HG03196 (cell line): ENCODE data around the gene TIMM50.

Source experiments
- ATAC-seq: cut with Tn5 transposase; IDR thresholded peaks from one replicate; pipeline ENCODE4 v1.9.1; 2021; ENCODE audit not compliant: unreplicated experiment

The TIMM50 gene

DNA sequence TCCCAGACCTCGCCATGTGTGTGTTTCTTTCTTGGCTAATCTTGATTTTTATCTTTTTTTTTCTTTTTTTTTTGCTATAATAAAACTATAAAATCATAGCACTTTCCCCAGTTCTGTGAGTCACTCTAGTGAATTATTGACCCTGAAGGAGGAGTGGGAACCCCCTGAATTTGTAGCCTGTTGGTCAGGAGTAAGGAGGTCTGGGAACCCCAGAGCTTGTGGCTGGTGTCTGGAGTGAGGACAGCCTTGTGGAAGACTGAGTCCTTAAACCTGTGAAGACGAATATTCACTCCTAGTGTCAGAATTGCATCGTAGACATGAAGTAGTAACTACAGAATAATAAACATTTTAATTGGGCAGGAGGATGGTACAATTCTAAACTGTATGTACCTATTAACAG is 44.6 kb downstream of the TIMM50 start:
- ATAC-seq = no peak

DNA sequence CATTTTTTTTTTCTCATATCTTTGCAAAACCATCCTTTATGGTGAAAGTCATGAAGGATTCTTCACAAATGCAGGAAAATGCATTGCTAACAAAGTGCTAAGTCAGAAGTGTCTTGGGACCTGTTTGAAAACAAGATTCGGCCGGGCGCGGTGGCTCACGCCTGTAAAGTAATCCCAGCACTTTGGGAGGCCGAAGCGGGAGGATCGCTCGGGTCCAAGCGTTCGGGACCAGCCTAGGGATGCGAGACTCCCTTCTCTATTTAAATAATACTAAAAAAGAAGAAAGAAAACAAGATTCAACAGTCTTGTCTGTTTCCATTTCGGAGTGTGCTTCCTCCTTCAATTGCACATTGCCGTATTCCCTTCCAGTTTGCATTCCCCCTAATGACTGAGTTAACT is 51.2 kb downstream of the TIMM50 start:
- no peak for ATAC-seq

DNA sequence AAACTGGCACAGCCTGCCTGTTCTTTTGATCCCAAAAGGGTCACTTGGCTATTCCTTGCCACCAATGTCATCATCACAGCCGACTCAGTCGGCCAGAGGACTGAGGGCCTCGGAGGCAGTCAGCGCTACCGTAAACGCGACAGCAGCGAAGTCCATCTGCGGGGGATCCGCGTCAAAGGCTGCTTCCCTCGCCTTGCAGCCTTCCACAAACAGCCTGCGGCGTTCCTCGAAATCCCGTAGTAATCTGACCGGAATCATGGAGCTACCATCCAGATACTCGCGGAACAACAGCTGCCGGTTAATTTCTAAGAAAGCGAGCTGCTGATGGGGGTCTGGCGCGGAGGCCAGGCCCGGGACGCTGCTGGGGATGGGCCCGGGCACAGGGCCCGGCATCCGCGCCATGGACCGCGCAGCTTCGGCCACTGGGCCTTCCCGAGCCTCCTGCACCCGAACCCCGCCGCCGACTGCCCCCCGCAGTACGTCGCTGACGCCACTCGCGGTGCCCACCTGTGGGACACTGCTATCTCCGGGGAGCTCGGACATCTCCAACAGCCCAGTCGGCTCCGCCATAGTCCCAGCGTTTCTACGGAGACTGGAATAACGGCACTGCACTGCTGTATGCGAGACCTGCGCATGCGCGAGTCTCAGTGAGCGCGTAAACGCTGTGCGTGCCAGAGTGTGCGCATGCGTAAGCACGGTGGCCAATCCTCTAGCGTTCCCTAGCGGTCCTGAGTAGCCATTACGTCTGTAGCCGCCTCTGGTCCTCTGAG is 51.8 kb downstream of the TIMM50 start, which contains the start of gene EID2B:
TSS of gene EID2B (minus strand) at position 620 of the 770 bp plus-strand sequence. CDS start at position 570, 50 bp downstream.
- peak; percentile 86 for ATAC-seq

DNA sequence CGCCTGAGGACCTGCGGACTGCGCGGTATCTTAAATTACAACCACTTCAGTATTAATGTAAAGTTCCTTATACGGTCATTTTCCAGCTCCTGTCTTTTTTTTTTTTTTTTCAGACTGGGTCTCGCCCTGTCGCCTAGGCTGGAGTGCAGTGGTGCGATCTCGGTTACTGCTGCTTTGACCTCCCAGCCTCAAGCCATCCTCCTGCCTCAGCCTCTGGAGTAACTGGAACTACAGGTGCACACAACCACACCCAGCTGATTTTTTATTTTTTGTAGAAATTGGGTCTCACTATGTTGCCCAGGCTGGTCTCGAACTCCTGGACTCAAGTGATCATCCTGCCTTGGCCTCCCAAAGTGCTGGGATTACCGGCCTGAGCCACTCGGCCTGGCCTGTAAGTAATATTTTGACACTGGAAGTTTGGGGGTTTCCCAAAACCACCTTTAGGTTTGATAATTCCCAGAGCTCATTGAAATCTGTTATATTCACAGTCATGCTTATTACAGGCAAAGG is 52.4 kb downstream of the TIMM50 start:
- no peak for ATAC-seq

DNA sequence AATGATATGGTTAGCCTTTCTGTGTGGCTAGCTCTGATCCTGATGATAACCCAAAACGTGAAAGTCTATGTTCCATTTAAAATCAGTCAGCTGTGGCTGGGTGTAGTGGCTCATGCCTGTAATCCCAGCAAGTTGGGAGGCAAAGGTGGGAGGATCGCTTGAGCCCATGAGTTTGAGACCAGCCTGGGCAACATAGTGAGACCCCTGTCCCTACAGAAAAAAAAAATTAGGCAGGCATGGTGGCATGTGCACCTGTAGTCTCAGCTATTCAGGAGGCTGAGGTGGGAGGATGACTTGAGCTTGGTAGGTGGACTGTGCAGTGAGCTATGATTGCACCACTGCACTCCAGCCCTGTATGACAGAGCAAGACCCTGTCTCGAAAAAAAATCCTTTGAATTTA is 53.2 kb downstream of the TIMM50 start:
- no peak for ATAC-seq

DNA sequence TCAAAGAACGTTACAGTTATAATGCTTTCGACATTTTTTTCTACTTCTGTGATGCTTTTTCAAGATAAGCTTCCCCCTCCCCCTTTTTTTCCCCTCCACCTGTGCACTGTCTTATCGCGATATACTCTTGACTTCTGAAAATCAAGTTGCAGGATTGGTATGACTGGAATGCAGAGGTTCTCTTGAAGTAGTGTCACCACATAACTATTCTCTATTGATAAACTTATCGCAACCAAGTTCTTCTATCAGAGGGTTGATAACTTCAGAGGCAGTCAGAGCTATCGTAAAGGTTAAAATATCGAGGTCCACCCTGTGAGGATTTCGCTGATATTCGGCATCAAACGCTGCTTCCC is 58.5 kb downstream of the TIMM50 start:
- ATAC-seq = no peak

DNA sequence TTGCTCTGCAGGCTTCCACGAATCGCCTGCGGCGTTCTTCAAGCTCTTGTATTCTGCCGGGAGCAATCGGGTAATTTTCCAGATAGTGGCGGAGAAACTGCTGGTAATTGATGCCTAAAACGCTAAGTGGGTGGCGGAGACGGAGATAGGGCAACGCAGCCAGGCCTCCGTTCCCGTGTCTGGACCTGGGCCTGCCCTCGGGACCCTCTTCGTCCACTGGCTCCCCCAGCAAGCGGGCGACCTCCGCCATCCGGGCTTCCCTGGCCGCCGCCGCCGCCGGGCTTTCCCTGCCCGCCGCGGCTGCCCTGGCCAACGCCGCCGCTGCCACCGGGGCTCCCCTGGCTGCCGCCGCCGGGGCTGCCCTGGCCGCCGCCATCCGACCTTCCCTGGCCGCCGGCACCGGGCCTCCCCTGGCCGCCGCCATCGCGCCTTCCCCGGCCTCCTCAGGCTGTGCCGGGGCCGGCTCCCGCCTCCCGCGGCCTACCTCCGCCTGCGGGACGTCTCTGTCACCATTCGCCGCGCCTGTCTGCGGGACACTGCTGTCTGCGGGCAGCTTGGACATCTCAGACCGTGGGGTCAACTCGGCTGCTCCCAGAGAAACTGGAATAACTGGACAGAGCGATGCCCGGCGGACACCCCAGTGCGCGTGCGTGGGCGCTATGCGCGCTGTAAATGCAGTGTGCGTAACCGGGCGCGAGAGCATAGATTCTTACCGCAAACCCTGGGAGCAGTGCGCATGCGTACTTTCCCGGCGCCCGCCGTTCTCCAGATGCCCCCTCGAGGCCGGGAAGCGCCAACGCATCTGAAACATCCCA is 59.1 kb downstream of the TIMM50 start, which contains the start of gene EID2:
TSS of gene EID2 (minus strand) at position 644 of the 815 bp plus-strand sequence. CDS start at position 562, 82 bp downstream.
- peak; percentile 77 for ATAC-seq

DNA sequence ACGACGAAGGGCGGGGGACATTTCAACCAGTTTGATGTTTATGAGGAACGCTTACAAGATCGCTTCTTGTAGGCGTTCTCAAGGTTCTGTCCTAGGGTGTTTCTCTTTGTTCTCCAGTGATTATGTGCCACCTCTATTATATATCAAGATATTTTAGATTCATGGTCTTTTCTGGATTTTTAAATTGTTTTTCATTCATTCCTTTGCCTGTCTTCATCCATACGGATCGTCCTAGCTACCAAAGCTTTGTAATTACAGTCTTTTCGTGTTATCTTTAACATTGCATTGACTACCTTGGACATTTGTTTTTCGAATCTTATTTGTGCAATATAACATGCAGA is 59.7 kb downstream of the TIMM50 start:
- ATAC-seq = no peak
